GM12878 (cell line): ENCODE measurements around the gene APLP2. TPM values are rescaled to one million over a fixed set of nuclear protein-coding genes. Genes with fewer than 3 reads are reported as not detected.

Source experiments
- ATAC-seq: fragments of 200-7000 bp; cut with Tn5 transposase; 3 replicates; pipeline ENCODE4 v1.9.1; 2020; ENCODE audit warnings: mild to moderate bottlenecking, moderate library complexity
- BruUV-seq: library from RNA; stranded (reverse); fragments of 400-500 nt; replicated peaks from 2 replicates; lab custom pipeline; 2021; lab: Mats Ljungman, UMichigan
- CTCF ChIA-PET: fragments of 300-600 bp; sonication (Branson Sonifier 250); formaldehyde crosslinking; extraction: SDS; loops from one replicate; lab custom pipeline; 2021; ENCODE audit warnings: inconsistent platforms; lab: Yijun Ruan, JAX
- POLR2A ChIA-PET: fragments of 350-600 bp; formaldehyde crosslinking; extraction: SDS; loops from one replicate; lab custom pipeline; 2021; ENCODE audit warnings: inconsistent platforms; lab: Charles Lee
- RAD21 ChIA-PET: fragments of 300-600 bp; sonication (Branson Sonifier 250); formaldehyde crosslinking; loops from one replicate; lab custom pipeline; 2023; ENCODE audit warnings: antibody characterized with exemption; ENCODE audit not compliant: unreplicated experiment; lab: Charles Lee
- SMC1A ChIA-PET: fragments of 300-600 bp; sonication (Branson Sonifier 250); formaldehyde crosslinking; loops from one replicate; lab custom pipeline; 2023; ENCODE audit not compliant: unreplicated experiment, uncharacterized antibody; lab: Charles Lee
- DNase-seq: peaks from one replicate; pipeline ENCODE4 v3.0.0-alpha.2; 2011; ENCODE audit warnings: low read depth, low spot score
- FAIRE-seq: peaks from 3 replicates; lab custom pipeline; 2011; peaks lifted over from hg19 to GRCh38; lab: Jason Lieb, UNC
- H2AFZ ChIP-seq: 2 replicates; pipeline ENCODE4 v1.6.0; 2011; ENCODE audit warnings: low read depth, low read length, control low read depth; ENCODE audit not compliant: control insufficient read depth
- H3K27ac ChIP-seq: 2 replicates; pipeline ENCODE4 v1.5.1; 2011; ENCODE audit warnings: control low read depth; ENCODE audit not compliant: control insufficient read depth, insufficient read depth
- H3K27me3 ChIP-seq, 2 experiments: replicated peaks in 1 of 2; 2 replicates each; pipeline versions ENCODE4 v1.6.0 to v1.6.1; 2011; ENCODE audit warnings: low read length in 1 of 2; ENCODE audit not compliant: control insufficient read depth in 2 of 2, insufficient read depth in 2 of 2
- H3K36me3 ChIP-seq, 2 experiments: 2 replicates each; pipeline ENCODE4 v1.5.1; 2011; ENCODE audit warnings: low read length in 1 of 2; ENCODE audit not compliant: control insufficient read depth in 2 of 2, insufficient read depth in 2 of 2
- H3K4me1 ChIP-seq: 2 replicates; pipeline ENCODE4 v1.6.1; 2011; ENCODE audit warnings: mild to moderate bottlenecking, low read length, moderate library complexity, mixed read lengths; ENCODE audit not compliant: control insufficient read depth, insufficient read depth
- H3K4me2 ChIP-seq: 2 replicates; pipeline ENCODE4 v1.6.0; 2011; ENCODE audit warnings: control low read depth; ENCODE audit not compliant: control insufficient read depth, insufficient read depth
- H3K4me3 ChIP-seq: fragments of 200-600 bp; sonication (generic); 2 replicates; pipeline ENCODE4 v1.5.1; 2016
- H3K79me2 ChIP-seq: 2 replicates; pipeline ENCODE4 v1.6.0; 2011; ENCODE audit warnings: low read length; ENCODE audit not compliant: control insufficient read depth, insufficient read depth
- H3K9ac ChIP-seq: 2 replicates; pipeline ENCODE4 v1.8.0; 2011; ENCODE audit warnings: low read length, control low read depth, mixed read lengths; ENCODE audit not compliant: control insufficient read depth, insufficient read depth
- H3K9me3 ChIP-seq: replicated peaks from 3 replicates; pipeline ENCODE4 v1.5.1; 2011; ENCODE audit warnings: mild to moderate bottlenecking, low read length; ENCODE audit not compliant: control insufficient read depth, insufficient read depth
- H4K20me1 ChIP-seq: 2 replicates; pipeline ENCODE4 v1.6.0; 2011; ENCODE audit not compliant: control insufficient read depth, insufficient read depth
- DPF2 ChIP-seq: fragments of 450-650 bp; IDR thresholded peaks from 2 replicates; pipeline ENCODE4 v1.6.1; 2017; ENCODE audit warnings: mild to moderate bottlenecking
- EZH2 ChIP-seq: IDR thresholded peaks from 2 replicates; pipeline ENCODE4 v1.6.1; 2012; ENCODE audit warnings: low read depth, mild to moderate bottlenecking, control low read depth, inconsistent platforms, low read length, borderline replicate concordance; ENCODE audit not compliant: control insufficient read depth
- FOXK2 ChIP-seq: fragments of 450-650 bp; IDR thresholded peaks from 2 replicates; pipeline ENCODE4 v1.6.1; 2017; ENCODE audit warnings: mild to moderate bottlenecking, moderate library complexity
- GATAD2B ChIP-seq: fragments of 450-650 bp; conservative IDR thresholded peaks from 2 replicates; pipeline ENCODE4 v1.6.1; 2017; ENCODE audit warnings: low read depth, mild to moderate bottlenecking, moderate library complexity
- HDAC6 ChIP-seq: fragments of 200-600 bp; sonication (generic); IDR thresholded peaks from one replicate; pipeline ENCODE4 v1.8.0; 2017; ENCODE audit warnings: antibody characterized with exemption; ENCODE audit not compliant: unreplicated experiment
- POLR2A ChIP-seq: IDR thresholded peaks from 2 replicates; pipeline ENCODE4 v1.6.1; 2011; ENCODE audit warnings: low read depth, mild to moderate bottlenecking, low read length
- RFX5 ChIP-seq: IDR thresholded peaks from 2 replicates; pipeline ENCODE4 v1.6.1; 2011; ENCODE audit warnings: low read depth, low read length, improper control_type of control experiment
- RUNX3 ChIP-seq: IDR thresholded peaks from 2 replicates; pipeline ENCODE4 v1.6.1; 2012; ENCODE audit warnings: low read length, inconsistent platforms
- SIN3A ChIP-seq: IDR thresholded peaks from 2 replicates; pipeline ENCODE4 v1.6.1; 2012; ENCODE audit warnings: low read depth, low read length, improper control_type of control experiment
- SREBF2 ChIP-seq: IDR thresholded peaks from 2 replicates; pipeline ENCODE4 v1.6.1; 2012; ENCODE audit warnings: mild to moderate bottlenecking, low read length
- STAT3 ChIP-seq: IDR thresholded peaks from 2 replicates; pipeline ENCODE4 v1.6.1; 2011; ENCODE audit warnings: low read depth, low read length, improper control_type of control experiment
- TARDBP ChIP-seq: IDR thresholded peaks from 2 replicates; pipeline ENCODE4 v1.6.1; 2016; ENCODE audit warnings: borderline replicate concordance
- TBL1XR1 ChIP-seq: IDR thresholded peaks from 2 replicates; pipeline ENCODE4 v1.6.1; 2012; ENCODE audit warnings: low read depth, low read length, improper control_type of control experiment
- TCF7 ChIP-seq: IDR thresholded peaks from 2 replicates; pipeline ENCODE4 v1.6.1; 2014; ENCODE audit warnings: antibody characterized with exemption, borderline replicate concordance
- ZNF207 ChIP-seq: fragments of 450-650 bp; IDR thresholded peaks from 2 replicates; pipeline ENCODE4 v1.6.1; 2014; ENCODE audit warnings: antibody characterized with exemption, mild to moderate bottlenecking, borderline replicate concordance
- ZNF274 ChIP-seq: IDR thresholded peaks from one replicate; pipeline ENCODE4 v1.8.0; 2011; ENCODE audit not compliant: insufficient read length, insufficient read depth
- WGBS: methylation state at CpG from one replicate; pipeline ENCODE4 v1.1.6; 2016; ENCODE audit warnings: low lambda C conversion rate; ENCODE audit not compliant: insufficient replicate concordance, insufficient coverage; ENCODE audit errors: missing lambda C conversion rate; 5-methylcytosine and 5-hydroxymethylcytosine counted together
- in situ Hi-C: fragments of 300-500 bp; cut with MboI; formaldehyde crosslinking; loops from 9 replicates; pipeline ENCODE4 v1.14.3; 2018; ENCODE audit warnings: mixed read lengths
- intact Hi-C: fragments of 100-400 bp; cut with micrococcal nuclease; formaldehyde crosslinking; loops from one replicate; pipeline ENCODE4 v1.14.2; 2022; ENCODE audit not compliant: unreplicated experiment
- polyA plus RNA-seq, 11 experiments: library from polyadenylated mRNA; depleted of rRNA in 4 of 11; unstranded in 6 of 11; stranded (reverse) in 5 of 11; fragments of >200 nt; fragmentation: Nextera tagmentation in 4 of 11; fragmentation: Illumina TruSeq in 1 of 11; extraction: Ambion mirVana in 4 of 11; extraction: Trizol in 1 of 11; gene quantifications; 1 replicate in 1 of 11; 2 replicates in 10 of 11; pipeline versions ENCODE4 v1.2.1 to v1.2.3, GENCODE V29; 2011 to 2016; ENCODE audit warnings: inconsistent platforms in 2 of 11, missing spikeins in 2 of 11, low read depth in 1 of 11
- total RNA-seq, 4 experiments: library from RNA; depleted of rRNA in 3 of 4; stranded (reverse); fragments of >200 nt in 3 of 4; fragmentation: Illumina TruSeq in 1 of 4; extraction: Trizol in 1 of 4; gene quantifications; 2 replicates each; pipeline versions ENCODE4 v1.2.1 to v1.2.3, GENCODE V29; 2013 to 2021
- TF ChIP-seq, protein P1 (sequence below): IDR thresholded peaks from 2 replicates; pipeline ENCODE4 v1.6.1; 2012; ENCODE audit warnings: low read depth, low read length, improper control_type of control experiment

APLP2 gene
- total and polyA plus RNA-seq, 10 of the 15 experiments (the other 5 are each of a cell fraction or from before 2014, with no cell fraction given) = 2.3 to 38.8 (median 21.3) TPM

DNA sequence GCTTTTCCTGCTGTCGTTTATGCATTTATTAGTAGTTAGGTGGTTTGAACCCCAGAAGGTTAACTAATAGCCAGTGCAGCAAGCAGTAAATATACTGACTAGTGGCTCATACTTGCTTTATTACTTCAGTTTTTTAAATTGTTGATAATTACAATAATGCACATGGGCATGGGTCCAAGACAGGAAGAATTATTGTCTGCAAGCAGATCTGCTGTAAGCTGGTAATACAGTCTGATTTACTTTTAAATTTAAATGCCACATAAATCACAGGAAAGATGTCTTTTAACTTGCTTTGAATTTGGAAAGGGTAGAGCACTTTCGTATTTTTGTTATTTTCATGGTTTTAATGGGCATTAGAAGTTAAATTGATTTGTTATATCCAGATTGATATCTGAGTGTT is 27.1 kb downstream of the APLP2 start:
- WGBS = 18% methylated on average over 2 of the region's 2 CpGs
- no peak for DNase-seq
- in situ Hi-C loops = no loop called here
- H3K79me2 ChIP-seq = no peaks in the 10 kb centered on the region
- TF ChIP-seq SREBF2 (no peak), STAT3 (no peak), ZNF207 (no peak), HDAC6 (no peak), TCF7 (no peak), POLR2A (no peak), RUNX3 (no peak), TARDBP (no peak), RFX5 (no peak), TBL1XR1 (no peak), GATAD2B (no peak), SIN3A (no peak), EZH2 (no peak), FOXK2 (no peak), DPF2 (no peak), ZNF274 (no peak)
- TF ChIP-seq, protein P1, sequence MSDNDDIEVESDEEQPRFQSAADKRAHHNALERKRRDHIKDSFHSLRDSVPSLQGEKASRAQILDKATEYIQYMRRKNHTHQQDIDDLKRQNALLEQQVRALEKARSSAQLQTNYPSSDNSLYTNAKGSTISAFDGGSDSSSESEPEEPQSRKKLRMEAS = no peak
- no peak overlapping the region for H2AFZ ChIP-seq
- no peak overlapping the region for H3K27ac ChIP-seq
- H3K4me2 ChIP-seq = no peak overlapping the region
- H4K20me1 ChIP-seq = no peaks in the 10 kb centered on the region
- BruUV-seq = no TSS peak
- no peaks in the 10 kb centered on the region for H3K9me3 ChIP-seq
- intact Hi-C loops = no loop called here
- no peaks in the 10 kb centered on the region for H3K36me3 ChIP-seq
- H3K9ac ChIP-seq = no peak overlapping the region
- no peak for FAIRE-seq
- CTCF ChIA-PET = no interaction called here
- POLR2A ChIA-PET = no interaction called here
- H3K27me3 ChIP-seq = no peaks in the 10 kb centered on the region
- no peaks in the 10 kb centered on the region for H3K4me1 ChIP-seq
- no peak for ATAC-seq
- SMC1A ChIA-PET = no interaction called here
- H3K4me3 ChIP-seq = no peak overlapping the region
- RAD21 ChIA-PET = no interaction called here
